ENCODE data around the gene CTDP1. TPM values are rescaled to one million over a fixed set of nuclear protein-coding genes. Genes with fewer than 3 reads are reported as not detected.

Gene CTDP1
- total RNA-seq, 1 experiment from 2014 or later = 31.7 TPM

DNA sequence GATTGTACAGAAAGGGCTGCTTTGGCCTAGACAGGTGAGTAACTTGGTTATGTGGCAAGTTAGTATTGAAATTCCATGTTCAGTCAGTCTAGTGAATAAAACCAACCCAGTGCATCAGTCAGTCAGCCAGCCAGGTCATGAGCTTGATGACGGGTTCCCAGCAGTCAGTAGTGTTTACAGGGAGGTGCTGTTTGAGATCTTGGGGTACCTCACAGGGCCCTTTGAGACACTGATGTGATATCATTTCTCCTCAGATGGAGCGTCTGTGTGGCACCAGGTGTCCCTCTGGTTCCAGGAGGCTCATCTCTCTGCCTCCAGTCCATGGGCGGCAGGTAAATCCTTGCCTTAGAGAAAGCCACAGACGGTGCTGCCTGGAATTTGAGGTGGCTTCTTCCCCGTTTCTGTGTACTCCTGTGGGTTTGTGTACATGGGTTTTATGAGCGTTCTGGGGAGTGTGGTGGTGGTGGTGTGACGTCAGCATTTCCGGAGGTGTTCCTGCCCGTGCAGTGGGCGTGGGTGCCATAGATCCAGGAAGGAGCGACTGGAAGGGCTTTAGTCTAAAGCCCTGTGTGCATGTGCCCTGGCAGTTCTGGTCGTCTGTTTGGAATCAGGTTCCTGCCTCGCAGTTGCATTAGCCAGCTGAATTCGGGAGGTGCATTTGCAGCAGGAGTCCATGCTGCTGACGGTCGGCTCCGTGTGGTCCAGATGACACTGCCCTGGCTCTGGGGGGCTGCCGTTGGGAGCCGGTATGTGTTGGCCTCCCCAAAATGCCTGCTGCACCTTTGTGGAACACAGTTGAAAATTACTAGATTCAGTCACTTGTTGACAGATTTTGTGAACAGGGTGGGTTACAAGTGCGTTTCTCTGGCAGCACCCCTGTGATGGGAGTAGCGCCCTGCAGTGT, 2.1 kb downstream of the CTDP1 start:
- CTCF ChIA-PET = no interaction called here
- TF ChIP-seq EZH2phosphoT487 (IDR thresholded peaks at IDR 0.05; ENCODE audit: borderline replicate concordance, low read length) = no peak
- no peak for TF ChIP-seq EZH2 (IDR thresholded peaks at IDR 0.05; ENCODE audit: low read length, unreplicated experiment)
- TF ChIP-seq, protein P1, sequence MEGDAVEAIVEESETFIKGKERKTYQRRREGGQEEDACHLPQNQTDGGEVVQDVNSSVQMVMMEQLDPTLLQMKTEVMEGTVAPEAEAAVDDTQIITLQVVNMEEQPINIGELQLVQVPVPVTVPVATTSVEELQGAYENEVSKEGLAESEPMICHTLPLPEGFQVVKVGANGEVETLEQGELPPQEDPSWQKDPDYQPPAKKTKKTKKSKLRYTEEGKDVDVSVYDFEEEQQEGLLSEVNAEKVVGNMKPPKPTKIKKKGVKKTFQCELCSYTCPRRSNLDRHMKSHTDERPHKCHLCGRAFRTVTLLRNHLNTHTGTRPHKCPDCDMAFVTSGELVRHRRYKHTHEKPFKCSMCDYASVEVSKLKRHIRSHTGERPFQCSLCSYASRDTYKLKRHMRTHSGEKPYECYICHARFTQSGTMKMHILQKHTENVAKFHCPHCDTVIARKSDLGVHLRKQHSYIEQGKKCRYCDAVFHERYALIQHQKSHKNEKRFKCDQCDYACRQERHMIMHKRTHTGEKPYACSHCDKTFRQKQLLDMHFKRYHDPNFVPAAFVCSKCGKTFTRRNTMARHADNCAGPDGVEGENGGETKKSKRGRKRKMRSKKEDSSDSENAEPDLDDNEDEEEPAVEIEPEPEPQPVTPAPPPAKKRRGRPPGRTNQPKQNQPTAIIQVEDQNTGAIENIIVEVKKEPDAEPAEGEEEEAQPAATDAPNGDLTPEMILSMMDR (conservative IDR thresholded peaks at IDR 0.05; ENCODE audit: low read depth, low read length) = no peak
- Histone ChIP-seq H3K9me2 (replicated peaks; ENCODE audit: low read length) (no peaks in the 10 kb centered on the region), H3K4me3 (ENCODE audit: low read length) (peak overlapping the region; percentile 76), H3K4me1 (ENCODE audit: insufficient read depth, low read length) (peaks cover 29% of the 10 kb centered on the region), H3K9ac (ENCODE audit: low read length) (peak overlapping the region; percentile 97), H4K20me1 (ENCODE audit: low read length) (peaks cover 39% of the 10 kb centered on the region), H3K27me3 (ENCODE audit: low read length) (no peaks in the 10 kb centered on the region), H3K36me3 (ENCODE audit: low read depth, low read length) (peaks cover 3% of the 10 kb centered on the region; the same call in 1 of the 2 replicates), H3K9me3 (ENCODE audit: low read length) (no peaks in the 10 kb centered on the region), H3K27ac (ENCODE audit: low read length) (no peak overlapping the region), H3F3A (ENCODE audit: low read length, unreplicated experiment) (no peaks in the 10 kb centered on the region), H3K4me2 (ENCODE audit: low read length) (peak overlapping the region; percentile 89), H3K79me2 (ENCODE audit: low read length) (peaks cover 87% of the 10 kb centered on the region), H2AFZ (ENCODE audit: low read length) (no peak overlapping the region)
- DNase-seq (peak; percentile 15), ATAC-seq (no peak)
- no TSS peak for BruUV-seq (replicated peaks)
- POLR2A ChIA-PET (ENCODE audit: unreplicated experiment) = no interaction called here
- intact Hi-C loops (cut with micrococcal nuclease) = no loop called here

DNA sequence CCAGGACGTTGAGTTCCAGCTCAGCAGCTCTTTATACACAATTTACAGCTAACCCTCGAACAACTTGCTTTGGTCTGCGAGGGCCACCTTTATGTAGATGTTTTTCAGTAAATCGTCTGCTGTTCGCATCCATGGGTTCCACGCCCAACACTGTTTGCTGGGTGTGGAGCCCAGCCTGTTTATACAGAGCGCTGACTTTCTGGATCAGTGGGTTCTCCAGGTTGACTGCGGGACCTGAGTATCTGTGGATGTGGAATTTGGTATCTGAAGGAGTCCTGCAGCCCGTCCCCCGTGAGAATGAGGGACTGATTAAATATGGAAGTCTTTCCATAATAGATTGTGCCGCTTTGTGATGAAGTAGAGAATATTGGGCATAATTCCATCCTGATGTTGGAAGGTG, 2.9 kb downstream of the CTDP1 start:
- Histone ChIP-seq H3K4me2 (ENCODE audit: low read length) (no peak overlapping the region; the same call in 1 of the 2 replicates), H3K36me3 (ENCODE audit: low read depth, low read length) (peaks cover 3% of the 10 kb centered on the region; the same call in 1 of the 2 replicates), H3K27me3 (ENCODE audit: low read length) (no peaks in the 10 kb centered on the region), H2AFZ (ENCODE audit: low read length) (no peak overlapping the region), H3K9me3 (ENCODE audit: low read length) (no peaks in the 10 kb centered on the region), H3K4me1 (ENCODE audit: insufficient read depth, low read length) (peaks cover 22% of the 10 kb centered on the region), H3F3A (ENCODE audit: low read length, unreplicated experiment) (no peaks in the 10 kb centered on the region), H3K79me2 (ENCODE audit: low read length) (peaks cover 80% of the 10 kb centered on the region), H3K9me2 (replicated peaks; ENCODE audit: low read length) (no peaks in the 10 kb centered on the region), H4K20me1 (ENCODE audit: low read length) (peaks cover 39% of the 10 kb centered on the region), H3K9ac (ENCODE audit: low read length) (no peak overlapping the region), H3K27ac (ENCODE audit: low read length) (no peak overlapping the region), H3K4me3 (ENCODE audit: low read length) (no peak overlapping the region)
- no TSS peak for BruUV-seq (replicated peaks)
- TF ChIP-seq EZH2 (IDR thresholded peaks at IDR 0.05; ENCODE audit: low read length, unreplicated experiment) = no peak
- no peak for TF ChIP-seq EZH2phosphoT487 (IDR thresholded peaks at IDR 0.05; ENCODE audit: borderline replicate concordance, low read length)
- TF ChIP-seq, protein P1 (conservative IDR thresholded peaks at IDR 0.05; ENCODE audit: low read depth, low read length) = no peak
- POLR2A ChIA-PET (ENCODE audit: unreplicated experiment) = no interaction called here
- ATAC-seq (no peak), DNase-seq (no peak)
- CTCF ChIA-PET = no interaction called here
- intact Hi-C loops (cut with micrococcal nuclease) = no loop called here
